PC-9 (cell line): ENCODE measurements around the gene FERMT2. TPM values are rescaled to one million over a fixed set of nuclear protein-coding genes. Genes with fewer than 3 reads are reported as not detected.

ENCODE experiments used
- BruUV-seq: library from RNA; stranded (reverse); fragments of 400-500 nt; replicated peaks from 2 replicates; lab custom pipeline; 2021; lab: Mats Ljungman, UMichigan
- CTCF ChIA-PET: fragments of 300-600 bp; sonication (Branson Sonifier 250); formaldehyde crosslinking; loops from one replicate; lab custom pipeline; 2022; ENCODE audit warnings: antibody characterized with exemption; lab: Charles Lee
- POLR2A ChIA-PET: fragments of 300-600 bp; sonication (Branson Sonifier 250); formaldehyde crosslinking; loops from one replicate; lab custom pipeline; 2022; ENCODE audit warnings: antibody characterized with exemption; ENCODE audit not compliant: unreplicated experiment; lab: Charles Lee
- DNase-seq, 2 experiments: peaks; one replicate each; pipeline versions ENCODE4 v3.0.0 to v3.0.0-alpha.2; 2015 to 2022; ENCODE audit warnings: mixed read lengths in 1 of 2
- H2AFZ ChIP-seq: fragments of 200-600 bp; sonication (generic); 2 replicates; pipeline ENCODE4 v1.8.1; 2017; ENCODE audit warnings: antibody characterized with exemption
- H3F3A ChIP-seq: fragments of 200-600 bp; sonication (generic); 2 replicates; pipeline ENCODE4 v1.8.1; 2017; ENCODE audit warnings: antibody characterized with exemption, mild to moderate bottlenecking, low read depth; ENCODE audit not compliant: insufficient read depth
- H3K27ac ChIP-seq: fragments of 200-600 bp; sonication (generic); 2 replicates; pipeline ENCODE4 v1.6.1; 2016; ENCODE audit warnings: mixed run types
- H3K27me3 ChIP-seq: fragments of 200-600 bp; sonication (generic); 2 replicates; pipeline ENCODE4 v1.6.1; 2016; ENCODE audit warnings: low read depth, mixed run types; ENCODE audit not compliant: insufficient read depth
- H3K36me3 ChIP-seq: fragments of 200-600 bp; sonication (generic); 2 replicates; pipeline ENCODE4 v1.6.1; 2016; ENCODE audit warnings: low read depth, mixed run types
- H3K4me1 ChIP-seq: fragments of 200-600 bp; sonication (generic); replicated peaks from 2 replicates; pipeline ENCODE4 v1.6.1; 2016; ENCODE audit warnings: mixed run types; ENCODE audit not compliant: insufficient read depth
- H3K4me2 ChIP-seq: fragments of 200-600 bp; sonication (generic); 2 replicates; pipeline ENCODE4 v1.6.1; 2017; ENCODE audit warnings: mixed run types
- H3K4me3 ChIP-seq: fragments of 200-600 bp; sonication (generic); 2 replicates; pipeline ENCODE4 v1.6.1; 2016; ENCODE audit warnings: mixed run types
- H3K79me2 ChIP-seq: fragments of 200-600 bp; sonication (generic); 2 replicates; pipeline ENCODE4 v1.6.1; 2017; ENCODE audit warnings: low read depth, mixed run types
- H3K9me2 ChIP-seq: fragments of 200-600 bp; sonication (generic); 2 replicates; pipeline ENCODE4 v1.8.1; 2017; ENCODE audit warnings: mild to moderate bottlenecking; ENCODE audit not compliant: insufficient read depth
- H3K9me3 ChIP-seq: fragments of 200-600 bp; sonication (generic); 2 replicates; pipeline ENCODE4 v1.8.1; 2016; ENCODE audit warnings: low read depth; ENCODE audit not compliant: insufficient read depth
- H4K20me1 ChIP-seq: fragments of 200-600 bp; sonication (generic); 2 replicates; pipeline ENCODE4 v1.8.1; 2017; ENCODE audit not compliant: insufficient read depth
- CTCF ChIP-seq: fragments of 200-600 bp; sonication (generic); conservative IDR thresholded peaks from 2 replicates; pipeline ENCODE4 v1.6.1; 2017; ENCODE audit warnings: mixed run types, antibody characterized with exemption, mild to moderate bottlenecking, moderate library complexity
- EZH2 ChIP-seq: fragments of 200-600 bp; sonication (generic); IDR thresholded peaks from 2 replicates; pipeline ENCODE4 v1.8.0; 2017; ENCODE audit warnings: antibody characterized with exemption, low read depth
- intact Hi-C: fragments of 100-400 bp; cut with micrococcal nuclease; formaldehyde crosslinking; loops from one replicate; pipeline ENCODE4 v1.10.0; 2022; ENCODE audit not compliant: unreplicated experiment
- total RNA-seq: library from RNA; stranded (reverse); gene quantifications from 2 replicates; pipeline ENCODE4 v1.2.3, GENCODE V29; 2021

Gene FERMT2
- total RNA-seq, 1 experiment from 2014 or later: 9.0 TPM

- BruUV-seq: no TSS peak
- peaks cover 14% of the 10 kb centered on the region for H3K4me1 ChIP-seq
- H3K9me3 ChIP-seq: no peaks in the 10 kb centered on the region
- intact Hi-C loops: no loop called here
- ChIA-PET CTCF (interaction anchor here (0.7 kb wide), 1 partner anchor 1988 kb away, joined by 4 read pairs; no protein-coding TSS in a partner anchor), POLR2A (interaction anchor here (0.8 kb wide), 1 partner anchor 12 kb away, joined by 9 read pairs; no protein-coding TSS in a partner anchor)
- no peaks in the 10 kb centered on the region for H3F3A ChIP-seq
- no peak overlapping the region for H2AFZ ChIP-seq
- no peaks in the 10 kb centered on the region for H3K27me3 ChIP-seq
- no peak overlapping the region for H3K4me2 ChIP-seq
- no peaks in the 10 kb centered on the region for H3K9me2 ChIP-seq
- H3K4me3 ChIP-seq: no peak overlapping the region
- no peak for DNase-seq
- TF ChIP-seq CTCF (no peak), EZH2 (no peak)
- H4K20me1 ChIP-seq: no peaks in the 10 kb centered on the region
- H3K36me3 ChIP-seq: no peaks in the 10 kb centered on the region
- H3K27ac ChIP-seq: no peak overlapping the region
- H3K79me2 ChIP-seq: no peaks in the 10 kb centered on the region
Measured at GRCh38 chr14:52910572-52910971, 40.3 kb downstream of the FERMT2 start.

GRCh38 chr14:52907949-52908348, 42.9 kb downstream of the FERMT2 start:
- ChIA-PET POLR2A (no interaction called here), CTCF (no interaction called here)
- no peaks in the 10 kb centered on the region for H4K20me1 ChIP-seq
- H3K36me3 ChIP-seq: no peaks in the 10 kb centered on the region
- H3K79me2 ChIP-seq: no peaks in the 10 kb centered on the region
- H2AFZ ChIP-seq: no peak overlapping the region
- no TSS peak for BruUV-seq
- no peak overlapping the region for H3K27ac ChIP-seq
- no peaks in the 10 kb centered on the region; the same call in 1 of the 2 replicates for H3F3A ChIP-seq
- H3K4me1 ChIP-seq: peaks cover 19% of the 10 kb centered on the region
- no peaks in the 10 kb centered on the region for H3K9me3 ChIP-seq
- intact Hi-C loops: no loop called here
- no peaks in the 10 kb centered on the region for H3K27me3 ChIP-seq
- no peak overlapping the region for H3K4me3 ChIP-seq
- DNase-seq: no peak
- no peaks in the 10 kb centered on the region for H3K9me2 ChIP-seq
- TF ChIP-seq CTCF (no peak), EZH2 (no peak)
- H3K4me2 ChIP-seq: no peak overlapping the region

- TF ChIP-seq CTCF: no peak
- no peak for TF ChIP-seq EZH2
- Histone ChIP-seq H3K4me2 (peak overlapping the region; percentile 60), H3K36me3 (no peaks in the 10 kb centered on the region), H3K4me3 (no peak overlapping the region; the same call in 1 of the 2 replicates), H3K9me2 (no peaks in the 10 kb centered on the region), H4K20me1 (no peaks in the 10 kb centered on the region), H3K79me2 (no peaks in the 10 kb centered on the region), H2AFZ (no peak overlapping the region), H3K4me1 (peaks cover 25% of the 10 kb centered on the region), H3K9me3 (no peaks in the 10 kb centered on the region), H3F3A (no peaks in the 10 kb centered on the region; the same call in 1 of the 2 replicates), H3K27me3 (no peaks in the 10 kb centered on the region), H3K27ac (peak overlapping the region; percentile 47)
- ChIA-PET POLR2A (interaction anchor here (0.7 kb wide), 1 partner anchor 45 kb away, joined by 32 read pairs; the partner anchor contains the start of gene FERMT2), CTCF (interaction anchor here (0.6 kb wide), 1 partner anchor 1833 kb away, joined by 6 read pairs; no protein-coding TSS in a partner anchor)
- TSS peak; percentile 59 for BruUV-seq
- intact Hi-C loops: no loop called here
- peak in 1 of 2 experiments; percentile 74 for DNase-seq
Measured at GRCh38 chr14:52906141-52906601, 44.7 kb downstream of the FERMT2 start.
